GM21619 (cell line): Measurements from ENCODE around the gene GLI3.

Experiments
- ATAC-seq: cut with Tn5 transposase; IDR thresholded peaks from one replicate; pipeline ENCODE4 v1.9.1; 2021; ENCODE audit not compliant: unreplicated experiment

Gene GLI3

GRCh38 chr7:42144604-42145003 lies 92.4 kb downstream of the GLI3 start:
- ATAC-seq: no peak

- ATAC-seq: no peak
These were observed 93.1 kb downstream of the GLI3 start for GRCh38 chr7:42143711-42144600.

- ATAC-seq: no peak
These were observed 94.9 kb downstream of the GLI3 start for GRCh38 chr7:42142089-42142488.

GRCh38 chr7:42139751-42140150 lies 97.3 kb downstream of the GLI3 start:
- no peak for ATAC-seq

- no peak for ATAC-seq
These were observed 98.3 kb downstream of the GLI3 start for GRCh38 chr7:42138691-42139090.

GRCh38 chr7:42137941-42138340 lies 99.1 kb downstream of the GLI3 start:
- ATAC-seq: no peak

- ATAC-seq: no peak
These were observed 99.6 kb downstream of the GLI3 start for GRCh38 chr7:42137431-42137830.

- ATAC-seq: no peak
These were observed 101.3 kb downstream of the GLI3 start for GRCh38 chr7:42135728-42136127.

GRCh38 chr7:42134276-42134876 lies 102.6 kb downstream of the GLI3 start:
- no peak for ATAC-seq

- no peak for ATAC-seq
These were observed 103.7 kb downstream of the GLI3 start for GRCh38 chr7:42133321-42133720.

- no peak for ATAC-seq
These were observed 108.3 kb downstream of the GLI3 start for GRCh38 chr7:42128703-42129102.

GRCh38 chr7:42127232-42127622 lies 109.8 kb downstream of the GLI3 start:
- ATAC-seq: no peak

GRCh38 chr7:42126475-42127231 lies 110.4 kb downstream of the GLI3 start:
- ATAC-seq: no peak

GRCh38 chr7:42125321-42125720 lies 111.7 kb downstream of the GLI3 start:
- no peak for ATAC-seq

GRCh38 chr7:42123716-42124115 lies 113.3 kb downstream of the GLI3 start:
- no peak for ATAC-seq

- ATAC-seq: no peak
These were observed 116.8 kb downstream of the GLI3 start for GRCh38 chr7:42120191-42120590.

- ATAC-seq: no peak
These were observed 119.8 kb downstream of the GLI3 start for GRCh38 chr7:42117201-42117600.

- no peak for ATAC-seq
These were observed 121.2 kb downstream of the GLI3 start for GRCh38 chr7:42115795-42116194.

GRCh38 chr7:42110333-42110732 lies 126.7 kb downstream of the GLI3 start:
- ATAC-seq: no peak

- ATAC-seq: no peak
These were observed 128.0 kb downstream of the GLI3 start for GRCh38 chr7:42108803-42109528.
